Lower leg skin (tissue), 3 donors: ENCODE data around the gene NOD1.

Source experiments
- CTCF ChIP-seq, 3 donors: fragments of 450-650 bp; IDR thresholded peaks; one replicate each; pipeline ENCODE4 v1.5.1; 2016; ENCODE audit warnings: antibody characterized with exemption in 3 of 3, mild to moderate bottlenecking in 3 of 3, moderate library complexity in 2 of 3
- POLR2A ChIP-seq, 2 donors: fragments of 450-650 bp; IDR thresholded peaks; one replicate each; pipeline ENCODE4 v1.6.1; 2016 to 2017; ENCODE audit warnings: antibody characterized with exemption in 2 of 2, mild to moderate bottlenecking in 1 of 2, moderate library complexity in 1 of 2

DNA sequence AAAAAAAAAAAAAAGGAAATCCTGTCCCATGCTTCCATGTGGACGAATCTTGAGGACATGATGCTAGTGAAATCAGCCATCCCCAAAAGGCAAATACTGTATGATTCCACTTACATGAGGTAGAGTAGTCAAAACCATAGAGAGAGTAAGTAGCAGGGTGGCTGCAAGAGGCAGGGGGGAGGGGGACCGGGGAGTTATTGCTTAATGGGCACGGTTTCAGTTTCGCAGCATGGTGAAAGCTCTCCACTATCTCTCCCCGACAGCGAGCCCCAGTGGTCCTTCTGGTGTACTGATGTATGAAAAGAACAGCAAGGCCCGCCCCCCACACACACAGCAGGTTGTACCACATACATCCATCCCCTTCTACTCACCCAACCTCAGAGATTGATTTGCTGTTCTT, 32.8 kb downstream of the NOD1 start:
- TF ChIP-seq CTCF (IDR thresholded peaks at IDR 0.05) (no peak), POLR2A (IDR thresholded peaks at IDR 0.05) (no peak)
